Lower leg skin (tissue), 4 donors: ENCODE measurements around the gene PKD1. TPM values are rescaled to one million over a fixed set of nuclear protein-coding genes. Genes with fewer than 3 reads are reported as not detected.

Experiments
- DNase-seq, 2 donors: peaks; one replicate each; pipeline ENCODE4 v3.0.0-alpha.2; 2019; ENCODE audit warnings: low spot score in 2 of 2
- H3K4me3 ChIP-seq: fragments of 200-600 bp; sonication (generic); 2 replicates; pipeline ENCODE4 v1.5.1; 2017; ENCODE audit warnings: mild to moderate bottlenecking, low read depth; ENCODE audit not compliant: poor library complexity, severe bottlenecking
- CTCF ChIP-seq, 3 donors: fragments of 450-650 bp; IDR thresholded peaks; one replicate each; pipeline ENCODE4 v1.5.1; 2016; ENCODE audit warnings: antibody characterized with exemption in 3 of 3, mild to moderate bottlenecking in 3 of 3, moderate library complexity in 2 of 3
- POLR2A ChIP-seq, 2 donors: fragments of 450-650 bp; IDR thresholded peaks; one replicate each; pipeline ENCODE4 v1.6.1; 2016 to 2017; ENCODE audit warnings: antibody characterized with exemption in 2 of 2, mild to moderate bottlenecking in 1 of 2, moderate library complexity in 1 of 2
- WGBS, 2 donors: methylation state at CpG; one replicate each; pipeline ENCODE4 v1.1.5; 2018; 5-methylcytosine and 5-hydroxymethylcytosine counted together
- intact Hi-C: fragments of 100-400 bp; cut with DNase I; formaldehyde crosslinking; loops from one replicate; pipeline ENCODE4 v1.15.0; 2023; ENCODE audit warnings: low total_unique reads
- total RNA-seq, 4 donors: library from RNA; depleted of rRNA; stranded (reverse); fragments of >200 nt; gene quantifications; one replicate each; pipeline ENCODE4 v1.1.0, GENCODE V29; 2016

Gene PKD1
- total RNA-seq, 4 donors from 2014 or later: 125 to 266 (median 192) TPM

- no peak overlapping the region for H3K4me3 ChIP-seq
- 84 to 87% methylated on average over 32 to 34 of the region's 34 CpGs for WGBS, 2 donors
- no peak for DNase-seq
- TF ChIP-seq CTCF (IDR thresholded peaks at IDR 0.05) (no peak), POLR2A (IDR thresholded peaks at IDR 0.05) (no peak)
- intact Hi-C loops: no loop called here
These were observed 64.1 kb downstream of the PKD1 start for GRCh38 chr16:2071454-2072202.

- no peak overlapping the region for H3K4me3 ChIP-seq
- DNase-seq: no peak
- intact Hi-C loops: no loop called here
- TF ChIP-seq CTCF (IDR thresholded peaks at IDR 0.05) (no peak), POLR2A (IDR thresholded peaks at IDR 0.05) (no peak)
- 92 to 93% methylated on average over 25 to 29 of the region's 29 CpGs for WGBS, 2 donors
These were observed 64.9 kb downstream of the PKD1 start for GRCh38 chr16:2070576-2071453.

GRCh38 chr16:2066139-2066538, 69.6 kb downstream of the PKD1 start:
- TF ChIP-seq POLR2A (IDR thresholded peaks at IDR 0.05) (no peak), CTCF (IDR thresholded peaks at IDR 0.05) (no peak)
- WGBS, 2 donors: 94 to 97% methylated on average over 11 of the region's 11 CpGs
- intact Hi-C loops: no loop called here

GRCh38 chr16:2064368-2064945, 71.2 kb downstream of the PKD1 start:
- WGBS, 2 donors: 91 to 92% methylated on average over 6 to 16 of the region's 16 CpGs
- intact Hi-C loops: no loop called here

More at GRCh38 chr16:2066139-2066538, 69.6 kb downstream of the PKD1 start:
- DNase-seq: no peak
- no peak overlapping the region for H3K4me3 ChIP-seq

GRCh38 chr16:2063861-2064260, 71.8 kb downstream of the PKD1 start:
- TF ChIP-seq CTCF (IDR thresholded peaks at IDR 0.05): no peak
- no peak for TF ChIP-seq POLR2A (IDR thresholded peaks at IDR 0.05)
- no peak for DNase-seq
- intact Hi-C loops: no loop called here
- no peak overlapping the region for H3K4me3 ChIP-seq
- 86 to 90% methylated on average over 19 to 25 of the region's 25 CpGs for WGBS, 2 donors

More at GRCh38 chr16:2064368-2064945, 71.2 kb downstream of the PKD1 start:
- TF ChIP-seq CTCF (IDR thresholded peaks at IDR 0.05) (no peak), POLR2A (IDR thresholded peaks at IDR 0.05) (no peak)
- no peak for DNase-seq
- H3K4me3 ChIP-seq: no peak overlapping the region
